SK-N-MC (cell line): ENCODE data around the gene SSR4.

Source experiments
- EZH2 ChIP-seq: fragments of 200-600 bp; sonication (generic); IDR thresholded peaks from one replicate; pipeline ENCODE4 v1.6.1; 2017; ENCODE audit warnings: antibody characterized with exemption
- POLR2AphosphoS5 ChIP-seq: IDR thresholded peaks from 2 replicates; pipeline ENCODE4 v1.6.1; 2012; ENCODE audit warnings: mild to moderate bottlenecking, low read depth, low read length, borderline replicate concordance

DNA sequence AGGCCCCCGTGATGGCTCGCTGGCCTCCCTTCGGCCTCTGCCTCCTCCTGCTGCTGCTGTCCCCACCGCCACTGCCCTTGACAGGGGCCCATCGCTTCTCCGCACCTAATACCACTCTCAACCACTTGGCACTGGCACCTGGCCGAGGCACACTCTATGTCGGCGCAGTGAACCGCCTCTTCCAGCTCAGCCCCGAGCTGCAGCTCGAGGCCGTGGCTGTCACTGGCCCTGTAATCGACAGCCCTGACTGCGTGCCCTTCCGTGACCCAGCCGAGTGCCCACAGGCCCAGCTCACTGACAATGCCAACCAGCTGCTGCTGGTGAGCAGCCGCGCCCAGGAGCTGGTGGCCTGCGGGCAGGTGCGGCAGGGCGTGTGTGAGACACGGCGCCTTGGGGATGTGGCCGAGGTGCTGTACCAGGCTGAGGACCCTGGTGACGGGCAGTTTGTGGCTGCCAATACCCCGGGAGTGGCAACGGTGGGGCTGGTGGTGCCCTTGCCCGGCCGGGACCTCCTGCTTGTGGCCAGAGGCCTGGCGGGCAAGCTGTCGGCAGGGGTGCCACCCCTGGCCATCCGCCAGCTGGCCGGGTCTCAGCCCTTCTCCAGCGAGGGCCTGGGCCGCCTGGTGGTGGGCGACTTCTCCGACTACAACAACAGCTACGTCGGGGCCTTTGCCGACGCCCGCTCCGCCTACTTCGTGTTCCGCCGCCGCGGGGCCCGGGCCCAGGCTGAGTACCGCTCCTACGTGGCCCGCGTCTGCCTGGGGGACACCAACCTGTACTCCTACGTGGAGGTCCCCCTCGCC is 27.4 kb upstream of the SSR4 start:
- TF ChIP-seq POLR2AphosphoS5: no peak
- no peak for TF ChIP-seq EZH2
